ENCODE data around the gene LRRC27. TPM values are rescaled to one million over a fixed set of nuclear protein-coding genes. Genes with fewer than 3 reads are reported as not detected.
"Not testable (repeated sequence)": the region's sequence is repeated elsewhere in the genome, so short reads cannot be mapped to it uniquely, and the experiment has no call there.

Gene LRRC27
- total RNA-seq, 1 donor from 2014 or later = 5.8 TPM

- H3K4me3 ChIP-seq (ENCODE audit: low read depth, low read length) = no peak overlapping the region
- DNase-seq (ENCODE audit: low read depth) = no peak
- no peak for TF ChIP-seq CTCF (conservative IDR thresholded peaks at IDR 0.05; ENCODE audit: low read depth, low read length)
Observed at GRCh38 chr10:132347931-132348267, 15.9 kb downstream of the LRRC27 start.

DNA sequence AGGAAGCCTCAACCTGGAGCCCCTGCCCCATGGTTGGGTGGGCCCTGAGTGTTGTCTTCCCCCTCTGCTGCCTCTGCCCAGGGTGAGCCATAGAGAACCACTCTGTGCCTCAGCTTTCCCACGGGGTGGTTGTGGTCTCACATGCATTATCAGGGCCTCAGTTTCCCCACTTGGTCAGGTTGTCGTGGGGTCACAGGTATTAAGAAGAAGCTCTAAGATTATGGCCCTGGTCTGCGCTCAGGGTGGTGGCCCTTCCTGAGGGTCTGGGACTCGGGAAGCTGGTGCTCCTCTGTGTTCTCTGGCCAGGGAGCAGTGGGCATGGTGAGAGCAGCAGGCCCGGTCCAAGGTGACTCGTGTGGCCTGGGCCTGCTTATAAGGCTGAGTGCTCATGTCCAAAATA lies 17.8 kb downstream of the LRRC27 start:
- no peak for DNase-seq (ENCODE audit: low read depth)
- no peak for TF ChIP-seq CTCF (conservative IDR thresholded peaks at IDR 0.05; ENCODE audit: low read depth, low read length)
- no peak overlapping the region for H3K4me3 ChIP-seq (ENCODE audit: low read depth, low read length)

- no peak overlapping the region for H3K4me3 ChIP-seq (ENCODE audit: low read depth, low read length)
- no peak for DNase-seq (ENCODE audit: low read depth)
- TF ChIP-seq CTCF (conservative IDR thresholded peaks at IDR 0.05; ENCODE audit: low read depth, low read length) = no peak
Observed at GRCh38 chr10:132350391-132350790, 18.4 kb downstream of the LRRC27 start.

GRCh38 chr10:132350946-132351345 lies 19.0 kb downstream of the LRRC27 start:
- no peak for DNase-seq (ENCODE audit: low read depth)
- no peak for TF ChIP-seq CTCF (conservative IDR thresholded peaks at IDR 0.05; ENCODE audit: low read depth, low read length)
- no peak overlapping the region for H3K4me3 ChIP-seq (ENCODE audit: low read depth, low read length)

- TF ChIP-seq CTCF (conservative IDR thresholded peaks at IDR 0.05; ENCODE audit: low read depth, low read length) = no peak
- no peak overlapping the region for H3K4me3 ChIP-seq (ENCODE audit: low read depth, low read length)
- no peak for DNase-seq (ENCODE audit: low read depth)
Observed at GRCh38 chr10:132351611-132352010, 19.6 kb downstream of the LRRC27 start.

DNA sequence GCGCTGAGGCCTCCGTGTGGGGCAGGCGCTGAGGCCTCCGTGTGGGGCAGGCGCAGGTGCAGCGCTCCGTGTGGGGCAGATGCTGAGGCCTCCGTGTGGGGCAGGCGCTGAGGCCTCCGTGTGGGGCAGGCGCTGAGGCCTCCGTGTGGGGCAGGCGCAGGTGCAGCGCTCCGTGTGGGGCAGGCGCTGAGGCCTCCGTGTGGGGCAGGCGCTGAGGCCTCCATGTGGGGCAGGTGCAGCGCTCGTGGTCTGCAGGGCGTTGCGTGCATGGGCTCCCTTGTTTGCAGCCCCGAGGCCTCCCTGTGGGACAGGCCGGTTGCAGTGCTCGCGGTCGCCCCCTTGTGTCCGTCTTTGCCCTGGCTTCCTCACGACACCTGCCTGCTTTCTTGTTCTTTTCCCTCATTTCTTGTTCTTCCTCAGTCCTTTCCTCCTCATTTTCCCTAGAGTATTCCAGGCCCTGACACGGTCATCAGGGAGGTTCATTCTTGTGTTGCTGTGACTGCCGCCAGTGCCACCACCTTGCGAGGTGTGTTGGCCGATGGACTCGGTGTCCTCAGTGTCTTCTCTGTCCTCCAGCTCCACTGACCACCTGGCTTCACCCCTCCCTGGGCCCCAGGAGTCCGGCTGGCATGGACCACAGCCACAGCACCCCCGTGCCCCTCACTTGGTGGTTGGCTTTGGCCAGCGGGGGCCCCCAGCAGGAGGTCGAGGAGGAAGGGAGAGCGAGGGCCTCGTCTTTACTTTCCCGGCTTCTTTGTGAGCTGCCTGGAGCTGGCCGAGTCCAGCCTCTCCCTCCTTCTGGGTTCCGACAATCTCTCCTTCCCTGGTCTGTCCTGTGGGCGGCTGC lies 20.7 kb downstream of the LRRC27 start:
- not testable (repeated sequence) for DNase-seq (ENCODE audit: low read depth); H3K4me3 ChIP-seq (ENCODE audit: low read depth, low read length)
- peak; percentile 56 for TF ChIP-seq CTCF (conservative IDR thresholded peaks at IDR 0.05; ENCODE audit: low read depth, low read length)

All from epithelial cell of proximal tubule (primary cell).